ENCODE measurements around the gene ZNF75A.
"Not testable (repeated sequence)": the region's sequence is repeated elsewhere in the genome, so short reads cannot be mapped to it uniquely, and the experiment has no call there.

Gene ZNF75A

DNA sequence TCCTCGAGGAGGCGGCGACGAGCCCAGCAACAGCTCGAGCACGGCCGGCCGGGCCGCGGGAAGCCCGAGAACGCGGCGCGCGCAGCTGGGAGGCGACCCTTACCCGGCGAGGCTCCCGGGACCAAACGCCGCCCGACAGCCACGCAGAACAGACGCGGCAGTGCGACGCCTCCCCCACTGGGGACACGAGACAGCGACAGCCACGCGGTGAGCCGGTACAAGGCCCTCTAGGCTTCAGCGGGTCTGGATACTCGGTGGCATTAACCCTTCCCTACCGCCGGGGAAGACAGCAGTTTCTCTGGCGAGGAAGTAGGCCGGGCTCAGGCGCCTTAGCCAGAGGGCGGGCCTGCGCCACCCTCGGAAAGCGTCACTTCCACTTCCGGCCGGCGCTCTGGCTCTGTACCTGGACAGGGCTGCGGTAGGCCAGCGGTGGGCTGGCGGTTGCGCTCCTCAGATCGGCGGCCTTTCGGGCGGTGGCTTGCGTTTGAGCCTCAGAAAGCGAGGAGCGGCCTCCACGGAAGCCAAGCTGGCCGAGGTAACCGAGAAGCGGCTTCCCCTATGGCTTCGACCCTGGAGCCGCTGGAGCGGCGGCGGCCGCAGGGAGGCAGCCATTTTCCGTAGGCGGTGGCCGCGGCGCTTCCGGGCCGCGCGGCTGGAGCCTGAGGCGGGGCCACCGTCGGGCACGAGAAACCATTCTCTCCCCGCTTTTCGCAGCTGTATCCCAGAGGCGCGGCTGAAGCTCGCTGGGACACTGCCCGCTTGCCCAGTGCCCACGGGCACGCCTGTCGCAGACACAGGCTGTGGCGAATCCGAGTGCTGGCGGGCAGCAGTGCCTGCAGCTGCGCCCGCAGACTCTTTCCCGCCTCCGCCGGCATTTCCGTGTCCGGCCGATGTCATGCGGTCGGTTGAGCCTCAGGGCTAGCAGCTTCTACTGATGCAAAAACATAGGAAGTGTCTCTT lies at the start of gene ZNF75A, which contains the start of gene TIGD7:
Gene ZNF75A, plus strand, starts transcription at position 389 of the 960 bp plus-strand sequence. CDS start 2,932 bp downstream, outside the sequence.
Gene TIGD7, minus strand, starts transcription at position 322 of the 960 bp plus-strand sequence. CDS start 4,816 bp downstream, outside the sequence.
- DNase-seq, result peak; percentile 86

DNA sequence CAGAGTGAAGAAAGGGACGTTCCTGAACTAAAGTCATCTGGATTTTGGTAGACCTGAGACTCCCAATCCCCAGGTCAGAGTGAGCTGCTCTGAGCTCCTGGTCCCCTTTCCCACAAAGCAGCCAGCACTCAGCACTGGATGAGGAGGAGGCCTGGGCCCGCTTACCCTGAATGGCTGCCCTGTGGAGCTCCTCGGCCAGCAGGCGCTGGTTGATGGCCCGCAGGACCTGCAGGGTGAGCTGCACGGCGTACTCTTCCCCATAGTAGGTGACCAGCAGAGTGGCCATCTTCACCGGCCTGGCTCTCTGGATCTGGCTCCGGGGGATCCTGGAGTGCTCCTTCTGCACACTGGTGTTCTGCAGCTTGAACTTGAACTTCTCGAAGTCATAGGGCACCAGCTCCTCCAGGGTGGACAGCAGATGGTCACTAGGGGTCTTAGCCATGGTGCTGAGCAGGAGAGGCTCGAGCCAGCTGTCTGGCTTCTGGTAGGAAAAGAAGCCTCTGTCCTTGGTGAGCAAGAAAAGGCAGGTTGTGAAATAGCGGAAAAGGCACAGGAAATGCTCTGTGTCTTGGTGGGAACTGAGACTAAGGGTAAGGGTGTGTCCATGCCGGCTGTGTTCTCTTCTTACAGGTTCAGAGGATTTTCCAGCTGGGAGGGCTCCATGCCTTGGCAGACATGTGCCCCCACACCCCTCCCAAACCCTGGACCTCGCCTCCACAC lies 49.0 kb upstream of the ZNF75A start, which contains the start of gene MEFV:
Gene MEFV, minus strand, starts transcription at position 488 of the 720 bp plus-strand sequence. Its CDS starts 46 bp downstream, at position 442.
- DNase-seq, result no peak

DNA sequence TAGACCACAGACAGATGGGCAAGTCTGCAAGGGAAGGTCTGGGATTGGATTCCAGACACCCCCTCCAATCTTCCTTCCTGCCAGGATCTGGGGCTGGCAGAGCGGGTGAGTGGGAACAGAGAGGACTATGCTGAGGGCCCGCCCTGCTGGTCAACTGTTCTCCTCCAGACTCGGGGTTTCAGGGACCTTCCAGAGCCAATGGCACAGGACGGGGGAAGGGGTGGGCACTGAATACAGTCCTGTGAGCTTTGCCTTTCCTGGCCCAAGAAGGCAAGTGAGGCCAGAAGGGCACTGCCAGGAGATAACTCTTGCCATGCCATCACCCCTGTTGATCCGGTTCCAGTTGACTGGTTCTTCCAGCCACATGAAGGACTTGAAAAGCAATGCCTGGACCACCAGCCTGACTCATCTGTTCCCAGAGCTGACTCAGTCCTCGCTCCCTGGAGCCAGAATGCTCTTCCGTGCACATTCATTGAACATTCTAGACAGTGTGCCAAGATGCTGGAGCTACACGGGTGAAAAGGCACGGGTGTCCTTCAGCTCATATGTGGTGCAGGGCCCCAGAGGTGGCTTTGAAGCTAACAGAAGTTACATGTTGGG lies 48.3 kb upstream of the ZNF75A start:
- no peak for DNase-seq

DNA sequence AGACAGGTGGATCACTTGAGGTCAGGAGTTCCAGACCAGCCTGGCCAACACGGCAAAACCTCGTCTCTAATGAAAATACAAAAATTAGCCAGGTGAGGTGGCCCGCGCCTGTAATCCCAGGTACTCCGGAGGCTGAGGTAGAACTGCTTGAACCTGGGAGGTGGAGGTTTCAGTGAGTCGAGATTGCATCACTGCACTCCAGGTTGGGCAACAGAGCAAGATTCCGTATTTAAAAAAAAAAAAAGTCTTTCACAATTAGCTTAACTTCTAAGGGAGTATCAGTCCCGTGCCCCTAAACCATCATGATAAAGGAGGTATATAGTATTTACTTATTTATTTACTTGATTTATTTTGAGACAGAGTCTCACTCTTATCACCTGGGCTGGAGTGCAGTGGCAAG lies 45.5 kb upstream of the ZNF75A start:
- DNase-seq, result no peak

DNA sequence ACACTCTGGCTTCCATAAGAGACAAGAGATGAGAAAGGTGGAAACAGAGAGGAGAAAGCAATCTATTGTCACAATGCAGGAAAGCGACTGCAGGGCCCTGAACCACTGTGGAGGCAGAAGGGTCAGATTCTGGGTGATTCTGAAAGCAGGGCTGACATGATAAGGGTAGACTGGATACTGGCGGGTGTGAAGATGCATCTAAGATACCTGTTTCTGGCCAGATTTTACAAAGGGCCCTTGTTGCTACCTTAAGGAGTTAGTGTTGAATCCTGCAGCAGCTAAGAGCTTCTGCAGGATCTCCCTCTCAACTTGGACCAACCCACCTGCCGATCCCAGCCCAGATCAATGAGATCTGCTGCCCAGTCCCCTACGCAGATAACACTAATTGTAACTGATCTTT lies 42.8 kb upstream of the ZNF75A start:
- DNase-seq, result no peak

DNA sequence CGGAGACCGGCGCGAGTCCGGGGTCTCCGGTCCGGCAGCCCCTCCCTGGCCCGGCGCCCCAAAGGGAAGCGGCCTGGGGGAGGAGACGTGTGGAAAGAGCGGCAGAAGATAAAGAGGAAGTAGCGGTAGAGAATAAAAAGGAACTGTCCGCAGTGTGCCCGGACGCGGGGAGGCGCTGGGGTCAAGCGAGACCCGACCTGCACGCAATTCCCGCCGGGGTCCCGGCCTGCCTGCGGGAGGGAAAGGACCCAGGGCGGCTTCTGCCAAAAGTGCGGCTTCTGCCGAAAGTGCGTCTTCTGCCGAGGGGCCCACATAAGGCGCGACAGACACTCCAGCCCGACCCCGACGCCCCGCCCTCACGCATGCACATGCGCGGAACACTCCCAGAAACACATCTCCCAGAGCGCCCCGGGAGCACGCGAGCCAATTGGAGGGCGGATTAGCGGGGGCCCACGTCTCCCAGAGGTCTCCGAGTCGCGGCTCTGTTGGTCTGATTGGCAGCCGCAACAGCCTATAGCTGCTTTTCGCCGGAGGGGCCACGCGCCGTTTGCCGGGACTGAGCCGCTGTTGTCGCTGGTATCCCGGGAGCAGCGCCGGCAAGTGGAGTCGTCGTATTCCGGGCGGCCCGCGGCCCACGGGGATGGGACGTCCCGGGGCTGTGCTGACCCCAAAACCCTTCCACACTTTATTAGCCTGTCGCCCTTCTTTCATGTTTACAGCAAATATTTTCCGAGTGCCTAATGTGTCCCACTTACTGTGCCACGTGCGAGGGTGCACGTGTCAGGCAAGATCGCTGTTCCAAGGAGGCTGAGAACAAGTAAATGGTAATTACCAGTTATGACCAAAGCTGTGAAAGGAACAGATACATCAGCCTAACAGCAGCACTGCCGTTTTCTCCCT lies 40.9 kb upstream of the ZNF75A start:
- DNase-seq, result peak; percentile 96

DNA sequence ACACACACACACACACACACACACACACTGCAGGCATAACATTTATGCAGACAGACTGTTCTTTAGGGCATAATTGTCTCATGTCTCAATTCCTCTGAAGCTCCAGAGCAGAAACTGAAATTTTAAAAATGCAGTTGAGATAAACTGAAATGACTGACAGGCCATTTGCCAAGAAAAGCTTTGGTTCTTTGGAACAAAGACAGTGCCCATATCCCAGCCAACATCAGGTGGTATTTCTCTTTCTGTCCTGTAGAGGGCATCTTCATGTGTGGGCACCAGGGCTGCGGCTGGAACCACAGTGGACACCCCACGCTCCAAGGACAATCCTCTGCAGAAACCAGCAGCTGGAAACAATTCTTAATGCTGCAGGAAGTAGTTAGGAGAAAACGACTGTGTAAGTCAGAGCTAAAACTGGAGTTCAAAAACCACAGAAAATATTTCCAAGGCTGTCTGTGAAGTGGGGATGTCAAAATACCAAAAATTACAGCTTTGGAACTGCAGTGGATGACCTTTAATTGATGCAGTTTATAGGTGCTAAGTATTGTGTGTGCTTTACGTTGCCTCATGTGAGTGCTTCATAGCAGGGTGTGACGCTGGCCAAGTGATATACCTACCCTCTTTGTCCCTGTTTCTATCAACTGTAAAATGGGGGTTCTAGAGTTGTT lies 38.3 kb upstream of the ZNF75A start:
- DNase-seq, result no peak

DNA sequence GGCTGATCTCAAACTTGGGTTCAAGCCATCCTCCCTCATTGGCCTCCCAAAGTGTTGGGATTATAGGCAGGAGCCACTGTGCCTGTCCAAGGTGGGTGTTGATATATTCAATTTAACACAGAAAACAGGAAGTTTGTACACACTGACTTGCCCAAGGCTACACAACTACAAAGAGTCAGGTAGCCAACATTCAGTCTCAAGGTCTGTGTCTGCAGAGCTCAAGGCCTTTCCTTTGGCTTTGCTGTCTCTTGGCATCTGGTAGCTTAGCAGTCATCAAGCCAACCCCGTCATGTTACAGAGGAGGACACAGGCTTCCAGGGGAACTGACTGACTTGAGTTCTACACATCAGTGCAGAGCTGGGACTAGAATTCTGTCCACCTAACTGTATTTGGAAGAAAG lies 37.0 kb upstream of the ZNF75A start:
- DNase-seq, result no peak

DNA sequence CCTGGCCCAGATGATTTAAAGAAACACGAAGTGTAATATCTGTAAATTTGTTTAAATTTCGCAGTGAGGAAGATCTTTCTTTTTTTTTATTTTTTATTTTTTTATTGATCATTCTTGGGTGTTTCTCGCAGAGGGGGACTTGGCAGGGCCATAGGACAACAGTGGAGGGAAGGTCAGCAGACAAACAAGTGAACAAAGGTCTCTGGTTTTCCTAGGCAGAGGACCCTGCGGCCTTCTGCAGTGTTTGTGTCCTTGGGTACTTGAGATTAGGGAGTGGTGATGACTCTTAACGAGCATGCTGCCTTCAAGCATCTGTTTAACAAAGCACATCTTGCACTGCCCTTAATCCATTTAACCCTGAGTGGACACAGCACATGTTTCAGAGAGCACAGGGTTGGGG lies 34.6 kb upstream of the ZNF75A start:
- not testable (repeated sequence) for DNase-seq

DNA sequence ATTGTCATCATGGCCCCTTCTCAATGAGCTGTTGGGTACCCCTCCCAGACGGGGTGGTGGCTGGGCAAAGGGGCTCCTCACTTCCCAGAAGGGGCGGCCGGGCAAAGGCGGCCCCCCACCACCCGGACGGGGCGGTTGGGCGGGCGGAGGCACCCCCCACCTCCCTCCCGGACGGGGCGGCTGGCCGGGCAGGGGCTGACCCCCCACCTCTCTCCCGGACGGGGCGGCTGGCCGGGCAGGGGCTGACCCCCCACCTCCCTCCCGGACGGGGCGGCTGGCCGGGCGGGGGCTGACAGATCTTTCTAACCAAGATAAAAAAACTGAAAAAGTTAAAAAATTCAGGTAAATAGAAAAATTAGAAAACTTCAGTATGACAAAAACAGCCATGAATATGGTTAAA lies 34.0 kb upstream of the ZNF75A start:
- not testable (repeated sequence) for DNase-seq

DNA sequence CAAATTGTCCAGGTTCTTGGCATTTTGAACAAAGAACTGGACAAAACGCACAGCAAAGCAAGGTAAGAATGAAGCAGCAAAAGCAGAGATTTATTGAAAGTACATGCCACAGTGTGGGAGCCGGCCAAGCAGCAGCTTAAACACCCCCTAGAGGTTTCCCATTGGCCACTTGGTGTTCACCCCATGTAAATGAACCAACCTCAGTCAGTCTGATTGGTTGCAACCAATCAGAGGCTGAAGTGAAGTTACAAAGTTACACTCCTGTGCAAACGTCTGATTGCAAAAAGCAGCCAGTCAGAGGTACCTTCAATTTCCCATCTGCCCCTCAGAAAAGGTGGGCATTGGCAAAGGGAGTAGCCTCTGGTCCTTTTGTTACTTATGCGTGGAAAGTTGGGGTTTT lies 30.8 kb upstream of the ZNF75A start:
- DNase-seq, result no peak

DNA sequence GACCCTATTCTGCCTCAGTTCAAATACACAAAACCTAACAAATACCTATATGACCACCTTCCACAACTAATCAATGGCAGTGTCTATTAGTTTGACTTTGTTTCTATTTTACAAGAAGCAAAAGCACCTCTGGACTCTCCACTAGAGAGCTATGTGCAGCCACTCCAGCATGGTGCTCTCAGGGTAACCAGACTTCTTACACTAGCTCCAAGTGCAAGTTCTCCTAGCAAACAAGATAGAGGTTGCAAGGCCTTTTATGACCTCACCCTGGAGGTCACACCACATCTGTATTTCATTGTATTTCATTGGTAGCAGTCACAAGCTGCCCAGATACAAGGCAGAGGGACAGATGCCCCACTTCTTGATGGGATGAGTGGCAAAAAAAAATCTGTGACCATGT lies 30.4 kb upstream of the ZNF75A start:
- DNase-seq, result no peak

DNA sequence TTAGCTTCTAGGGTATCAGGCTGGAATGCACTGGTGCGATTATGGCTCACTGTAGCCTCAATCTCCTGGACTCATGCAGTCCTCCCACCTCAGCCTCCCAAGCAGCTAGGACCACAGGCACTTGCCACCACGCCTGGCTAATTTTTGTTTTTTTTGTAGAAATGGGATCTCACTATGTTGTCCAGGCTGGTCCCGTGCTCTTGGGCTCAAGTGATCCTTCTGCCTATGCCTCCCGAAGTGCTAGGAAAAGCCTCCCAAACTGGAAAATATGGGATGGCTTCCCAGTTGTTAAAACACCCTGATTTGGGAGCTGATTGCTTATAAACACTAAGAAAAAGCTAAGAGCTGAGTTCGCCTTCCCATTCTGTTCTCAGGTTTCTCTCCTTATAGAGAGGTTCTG lies 28.6 kb upstream of the ZNF75A start:
- no peak for DNase-seq

DNA sequence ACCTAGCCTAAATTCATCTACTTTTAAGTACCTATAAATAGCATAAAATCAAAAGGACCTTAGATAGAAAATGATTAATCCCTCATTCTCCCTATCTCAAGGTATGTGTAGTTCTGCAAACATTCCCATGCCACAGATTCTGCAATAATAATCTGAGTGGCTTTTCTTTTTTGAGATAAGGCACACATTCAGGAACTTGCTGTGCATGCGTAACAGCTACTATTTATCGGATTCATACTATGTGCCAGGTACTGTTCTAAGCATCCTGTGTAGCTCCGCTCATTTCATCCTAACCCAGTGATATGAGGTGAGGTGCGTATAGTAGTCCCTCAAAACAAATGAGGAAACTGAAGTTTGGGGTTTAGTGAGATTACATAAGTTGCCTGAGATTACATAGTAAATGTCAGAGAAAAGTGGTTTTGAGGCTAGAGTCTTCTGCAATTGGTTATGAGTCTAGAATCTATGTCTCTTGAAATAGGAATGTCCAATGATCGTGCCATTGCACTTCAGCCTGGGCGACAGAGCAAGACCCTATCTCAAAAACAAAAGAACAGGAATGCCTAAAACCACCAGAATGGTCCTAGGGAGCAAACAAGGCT lies 24.0 kb upstream of the ZNF75A start:
- DNase-seq, result no peak

DNA sequence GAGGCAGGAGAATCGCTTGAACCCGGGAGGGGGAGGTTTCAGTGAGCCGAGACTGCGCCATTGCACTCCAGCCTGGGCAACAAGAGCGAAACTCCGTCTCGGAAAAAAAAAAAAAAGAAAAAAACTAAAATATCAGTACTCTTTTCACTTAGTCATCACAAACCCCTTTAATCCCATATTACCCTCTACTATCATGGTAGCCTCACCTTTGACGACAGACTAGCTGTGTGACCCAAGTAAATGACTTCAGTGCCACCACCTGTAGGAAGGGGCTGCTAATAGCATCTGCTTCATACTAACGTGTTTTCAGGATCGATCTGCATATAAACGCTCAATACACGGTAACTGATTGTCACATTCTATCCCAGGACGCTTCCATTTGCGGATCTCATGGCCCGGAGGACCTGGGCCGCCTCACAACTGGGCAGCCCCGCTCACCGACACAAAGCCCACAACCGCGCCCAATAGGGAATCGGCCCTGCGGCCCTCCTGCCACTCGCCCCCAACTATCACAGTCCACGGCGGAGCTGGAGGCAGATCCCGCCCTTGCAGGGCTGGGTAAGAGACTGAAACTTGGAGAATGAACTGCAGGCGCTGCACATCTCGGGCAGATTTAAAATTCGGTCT lies 23.1 kb upstream of the ZNF75A start:
- peak; percentile 58 for DNase-seq

DNA sequence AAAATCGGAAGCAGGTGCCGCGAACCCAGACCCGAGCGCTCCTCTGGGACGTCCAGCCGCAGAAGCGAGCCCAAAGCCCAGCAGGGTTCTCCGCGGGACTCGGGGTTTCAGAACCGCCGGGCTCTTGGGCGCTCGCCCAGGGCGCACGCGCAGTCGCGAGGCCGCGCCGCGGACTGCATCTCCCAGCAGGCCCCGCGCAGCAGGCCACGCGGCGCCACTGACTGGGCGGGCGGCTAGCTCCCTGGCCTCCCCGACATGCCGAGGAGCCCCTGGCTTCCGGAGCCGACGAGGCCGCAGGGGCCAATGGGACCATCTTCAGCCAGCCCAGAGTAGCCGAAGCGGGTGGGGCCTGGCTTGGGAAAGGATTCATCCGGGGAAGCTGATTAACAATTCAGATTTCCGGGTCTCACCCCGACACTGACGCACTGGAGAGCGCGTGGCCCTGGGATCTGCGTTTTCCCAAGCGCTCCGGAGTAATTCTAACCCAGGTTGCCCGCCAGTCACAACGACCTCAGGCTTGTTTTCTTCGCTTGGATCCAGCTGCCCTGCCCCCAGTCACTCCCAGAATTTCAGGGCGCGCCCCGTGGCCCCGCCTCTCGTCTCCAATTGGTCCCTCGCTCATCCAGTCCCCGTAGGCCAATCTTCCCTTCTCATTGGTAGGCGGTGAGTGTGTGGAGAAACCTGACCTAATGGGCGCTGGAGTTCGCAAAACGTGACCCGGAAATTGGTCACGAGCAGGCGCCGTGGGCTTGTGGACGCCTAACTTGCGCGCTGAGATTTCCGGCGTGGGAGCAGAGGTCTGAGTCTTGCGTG lies 22.4 kb upstream of the ZNF75A start, which contains the start of gene ZNF263:
Gene ZNF263, plus strand, starts transcription at position 762 of the 813 bp plus-strand sequence. CDS start 328 bp downstream, outside the sequence.
- peak; percentile 97 for DNase-seq

DNA sequence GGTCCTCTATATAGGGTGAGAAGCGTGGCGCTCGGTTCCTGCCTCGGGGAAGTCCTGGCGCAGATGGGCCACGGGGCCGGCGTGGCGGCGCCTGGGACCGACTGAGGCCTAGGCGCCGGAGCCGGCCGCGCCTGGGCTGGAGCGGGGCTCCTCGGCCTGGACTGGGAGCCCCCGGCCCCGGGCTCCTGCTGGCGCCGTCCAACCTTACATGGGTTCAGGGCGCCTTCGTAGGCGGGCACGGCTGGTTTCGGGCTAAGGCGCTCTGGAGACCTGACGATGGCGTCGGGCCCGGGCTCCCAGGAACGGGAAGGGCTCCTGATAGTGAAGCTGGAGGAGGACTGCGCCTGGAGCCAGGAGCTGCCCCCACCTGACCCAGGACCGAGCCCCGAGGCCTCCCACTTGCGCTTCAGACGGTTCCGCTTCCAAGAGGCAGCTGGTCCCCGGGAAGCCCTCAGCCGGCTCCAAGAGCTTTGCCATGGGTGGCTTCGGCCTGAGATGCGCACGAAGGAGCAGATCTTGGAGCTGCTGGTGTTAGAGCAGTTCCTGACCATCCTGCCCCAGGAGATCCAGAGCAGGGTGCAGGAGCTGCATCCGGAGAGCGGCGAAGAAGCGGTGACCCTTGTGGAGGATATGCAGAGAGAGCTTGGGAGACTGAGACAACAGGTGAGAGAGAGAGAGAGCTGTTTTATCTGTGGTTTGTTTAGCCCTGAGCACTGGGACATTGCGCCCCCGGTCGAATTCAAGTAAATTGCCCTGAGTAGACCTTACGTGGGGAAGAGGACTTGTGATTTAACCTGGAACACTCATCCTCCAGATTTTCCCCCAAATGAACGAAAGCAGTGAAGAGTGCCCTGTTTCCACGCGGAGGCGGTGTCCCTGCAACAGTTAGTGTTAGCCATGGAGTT lies 21.5 kb upstream of the ZNF75A start:
- no peak for DNase-seq

DNA sequence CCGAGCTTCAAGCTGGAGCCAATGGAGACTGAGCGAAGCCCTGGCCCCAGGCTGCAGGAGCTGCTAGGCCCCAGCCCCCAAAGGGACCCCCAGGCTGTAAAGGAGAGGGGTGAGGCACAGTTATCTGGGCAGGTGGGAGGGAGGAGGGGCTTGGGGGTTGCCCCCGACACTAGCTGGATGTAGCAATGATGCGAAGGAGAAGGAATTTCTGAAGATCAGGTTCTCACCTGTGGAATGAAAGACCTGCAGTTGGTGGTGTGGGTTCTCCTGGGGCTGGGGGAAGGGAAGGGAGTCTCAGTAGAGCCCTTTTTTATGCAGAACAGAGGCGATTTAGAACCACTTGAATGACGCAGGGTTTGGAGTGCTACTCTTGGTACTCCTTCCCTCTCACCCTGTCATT lies 20.2 kb upstream of the ZNF75A start:
- DNase-seq, result no peak

Data from DMS153 (cell line).